ENCODE measurements around the gene ANG. TPM values are rescaled to one million over a fixed set of nuclear protein-coding genes. Genes with fewer than 3 reads are reported as not detected.
"Not testable (repeated sequence)": the region's sequence is repeated elsewhere in the genome, so short reads cannot be mapped to it uniquely, and the experiment has no call there.

The ANG gene
- total RNA-seq, 1 donor from 2014 or later, result 9.1 TPM

- Mint-ChIP-seq H3K36me3 (ENCODE audit: low read depth) (peaks cover 5% of the 10 kb centered on the region), H3K4me3 (ENCODE audit: unreplicated experiment) (no peak overlapping the region), H3K27me3 (ENCODE audit: low read depth) (no peaks in the 10 kb centered on the region), H3K4me1 (ENCODE audit: low read depth) (no peaks in the 10 kb centered on the region), H3K27ac (ENCODE audit: unreplicated experiment) (no peak overlapping the region), H3K9me3 (ENCODE audit: low read depth) (no peaks in the 10 kb centered on the region)
- no peak for TF ChIP-seq CTCF (IDR thresholded peaks at IDR 0.05)
- no peak for DNase-seq (ENCODE audit: low spot score)
These were observed 8.2 kb downstream of the ANG start for GRCh38 chr14:20696764-20697163.

- no peaks in the 10 kb centered on the region for H3K4me1 Mint-ChIP-seq (ENCODE audit: low read depth)
- peak; percentile 90 for TF ChIP-seq CTCF (IDR thresholded peaks at IDR 0.05)
- no peak overlapping the region for H3K4me3 Mint-ChIP-seq (ENCODE audit: unreplicated experiment)
- H3K27ac Mint-ChIP-seq (ENCODE audit: unreplicated experiment), result no peak overlapping the region
- H3K9me3 Mint-ChIP-seq (ENCODE audit: low read depth), result no peaks in the 10 kb centered on the region
- no peak for DNase-seq (ENCODE audit: low spot score)
- H3K36me3 Mint-ChIP-seq (ENCODE audit: low read depth), result peaks cover 5% of the 10 kb centered on the region
- no peaks in the 10 kb centered on the region for H3K27me3 Mint-ChIP-seq (ENCODE audit: low read depth)
These were observed 8.9 kb downstream of the ANG start for GRCh38 chr14:20697273-20698017.

GRCh38 chr14:20698018-20698329 lies 9.4 kb downstream of the ANG start:
- H3K9me3 Mint-ChIP-seq (ENCODE audit: low read depth), result no peaks in the 10 kb centered on the region
- no peak for DNase-seq (ENCODE audit: low spot score)
- no peaks in the 10 kb centered on the region for H3K27me3 Mint-ChIP-seq (ENCODE audit: low read depth)
- TF ChIP-seq CTCF (IDR thresholded peaks at IDR 0.05), result peak; percentile 51
- H3K36me3 Mint-ChIP-seq (ENCODE audit: low read depth), result peaks cover 5% of the 10 kb centered on the region
- no peak overlapping the region for H3K4me3 Mint-ChIP-seq (ENCODE audit: unreplicated experiment)
- H3K4me1 Mint-ChIP-seq (ENCODE audit: low read depth), result no peaks in the 10 kb centered on the region
- H3K27ac Mint-ChIP-seq (ENCODE audit: unreplicated experiment), result no peak overlapping the region

- Mint-ChIP-seq H3K27me3 (ENCODE audit: low read depth) (no peaks in the 10 kb centered on the region), H3K4me3 (ENCODE audit: unreplicated experiment) (no peak overlapping the region), H3K27ac (ENCODE audit: unreplicated experiment) (no peak overlapping the region), H3K9me3 (ENCODE audit: low read depth) (no peaks in the 10 kb centered on the region), H3K36me3 (ENCODE audit: low read depth) (peaks cover 4% of the 10 kb centered on the region), H3K4me1 (ENCODE audit: low read depth) (no peaks in the 10 kb centered on the region)
- TF ChIP-seq CTCF (IDR thresholded peaks at IDR 0.05), result no peak
- no peak for DNase-seq (ENCODE audit: low spot score)
These were observed 10.4 kb downstream of the ANG start for GRCh38 chr14:20698934-20699333.

- Mint-ChIP-seq H3K4me1 (ENCODE audit: low read depth) (no peaks in the 10 kb centered on the region), H3K27me3 (ENCODE audit: low read depth) (no peaks in the 10 kb centered on the region), H3K27ac (ENCODE audit: unreplicated experiment) (no peak overlapping the region), H3K36me3 (ENCODE audit: low read depth) (peaks cover 4% of the 10 kb centered on the region), H3K4me3 (ENCODE audit: unreplicated experiment) (no peak overlapping the region), H3K9me3 (ENCODE audit: low read depth) (no peaks in the 10 kb centered on the region)
- DNase-seq (ENCODE audit: low spot score), result no peak
- TF ChIP-seq CTCF (IDR thresholded peaks at IDR 0.05), result no peak
These were observed 11.4 kb downstream of the ANG start for GRCh38 chr14:20699931-20700330.

- not testable (repeated sequence) for H3K4me1 Mint-ChIP-seq (ENCODE audit: low read depth); H3K27me3 Mint-ChIP-seq (ENCODE audit: low read depth); H3K36me3 Mint-ChIP-seq (ENCODE audit: low read depth); H3K4me3 Mint-ChIP-seq (ENCODE audit: unreplicated experiment); H3K9me3 Mint-ChIP-seq (ENCODE audit: low read depth); DNase-seq (ENCODE audit: low spot score); H3K27ac Mint-ChIP-seq (ENCODE audit: unreplicated experiment)
These were observed 12.4 kb downstream of the ANG start for GRCh38 chr14:20700965-20701364.
